WERI-Rb-1 (cell line): Measurements from ENCODE around the gene MRPL9.

Source experiments
- DNase-seq: peaks from one replicate; pipeline ENCODE4 v3.0.0-alpha.2; 2020
- H3K27ac ChIP-seq: fragments of 250-450 bp; sonication (Bioruptor Pico); 2 replicates; pipeline ENCODE4 v1.5.1; 2020; ENCODE audit warnings: mild to moderate bottlenecking, moderate library complexity
- H3K27me3 ChIP-seq: fragments of 250-450 bp; sonication (Bioruptor Pico); 2 replicates; pipeline ENCODE4 v1.5.1; 2021; ENCODE audit warnings: mild to moderate bottlenecking, low read depth, moderate library complexity; ENCODE audit not compliant: insufficient read depth, severe bottlenecking
- H3K36me3 ChIP-seq: fragments of 250-450 bp; sonication (Bioruptor Pico); 2 replicates; pipeline ENCODE4 v1.5.1; 2020; ENCODE audit warnings: mild to moderate bottlenecking, moderate library complexity
- H3K4me3 ChIP-seq: 2 replicates; pipeline ENCODE4 v1.5.1; 2011; ENCODE audit warnings: low read depth, mild to moderate bottlenecking, control low read depth, low read length
- H3K9me3 ChIP-seq: fragments of 250-450 bp; sonication (Bioruptor Pico); 2 replicates; pipeline ENCODE4 v1.5.1; 2021; ENCODE audit warnings: mild to moderate bottlenecking, moderate library complexity; ENCODE audit not compliant: severe bottlenecking
- TF ChIP-seq, protein P1 (sequence below): IDR thresholded peaks from 2 replicates; pipeline ENCODE4 v1.5.1; 2011; ENCODE audit warnings: low read depth, mild to moderate bottlenecking, control low read depth, inconsistent platforms, low read length

The MRPL9 gene

DNA sequence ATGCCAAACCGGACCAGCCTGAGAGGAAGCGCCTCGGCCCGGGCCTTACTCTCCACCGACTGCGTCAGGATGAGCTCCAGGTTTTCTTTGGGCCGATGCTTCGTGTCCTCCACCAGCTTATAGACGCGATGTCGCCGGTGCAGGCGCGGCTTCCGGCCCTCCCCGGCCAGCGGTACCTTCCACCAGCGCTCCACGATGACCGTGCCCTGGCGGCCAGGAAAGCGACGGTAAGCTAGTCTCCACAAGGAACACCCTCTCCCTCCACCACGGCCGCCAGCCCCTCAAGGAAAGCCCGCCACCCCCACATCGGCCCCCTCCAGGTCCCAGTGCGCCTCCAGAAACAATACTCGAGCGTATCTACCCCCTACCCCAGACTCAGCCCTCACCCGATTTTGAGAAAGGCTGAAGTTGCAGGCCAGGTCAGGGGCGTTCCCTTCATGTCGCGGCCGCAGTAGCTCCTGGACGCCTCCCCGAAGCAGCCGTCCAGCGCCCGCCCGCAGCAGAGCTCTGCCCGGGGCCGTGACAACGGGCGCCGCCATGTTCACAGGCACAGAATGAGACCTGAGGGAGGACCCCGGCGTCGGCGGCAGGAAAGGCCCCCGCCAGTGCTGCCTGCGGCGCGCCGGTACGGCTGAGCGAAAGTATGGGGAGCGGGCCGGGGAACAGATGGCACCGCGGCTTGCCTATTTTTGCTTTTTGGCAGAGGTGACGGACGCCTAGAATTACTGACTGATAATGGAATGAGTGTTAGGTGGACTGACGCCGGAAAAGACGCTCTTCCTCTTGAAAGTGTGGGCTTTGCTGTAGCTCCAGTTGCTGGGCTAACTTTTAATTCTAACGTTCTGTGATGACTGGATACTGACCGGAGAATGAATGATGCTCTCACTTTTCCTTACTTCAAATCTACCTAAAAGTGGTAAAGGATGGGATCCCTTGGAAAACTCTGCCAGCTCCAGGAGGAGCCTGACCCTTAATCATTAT lies at the start of gene MRPL9:
Gene MRPL9, minus strand, starts transcription at position 556 of the 981 bp plus-strand sequence. Its CDS starts 17 bp downstream, at position 539.
- no peaks in the 10 kb centered on the region for H3K27me3 ChIP-seq
- H3K27ac ChIP-seq, result peak within 1 kb of the TSS; percentile 78
- peak; percentile 98 for DNase-seq
- TF ChIP-seq, protein P1, sequence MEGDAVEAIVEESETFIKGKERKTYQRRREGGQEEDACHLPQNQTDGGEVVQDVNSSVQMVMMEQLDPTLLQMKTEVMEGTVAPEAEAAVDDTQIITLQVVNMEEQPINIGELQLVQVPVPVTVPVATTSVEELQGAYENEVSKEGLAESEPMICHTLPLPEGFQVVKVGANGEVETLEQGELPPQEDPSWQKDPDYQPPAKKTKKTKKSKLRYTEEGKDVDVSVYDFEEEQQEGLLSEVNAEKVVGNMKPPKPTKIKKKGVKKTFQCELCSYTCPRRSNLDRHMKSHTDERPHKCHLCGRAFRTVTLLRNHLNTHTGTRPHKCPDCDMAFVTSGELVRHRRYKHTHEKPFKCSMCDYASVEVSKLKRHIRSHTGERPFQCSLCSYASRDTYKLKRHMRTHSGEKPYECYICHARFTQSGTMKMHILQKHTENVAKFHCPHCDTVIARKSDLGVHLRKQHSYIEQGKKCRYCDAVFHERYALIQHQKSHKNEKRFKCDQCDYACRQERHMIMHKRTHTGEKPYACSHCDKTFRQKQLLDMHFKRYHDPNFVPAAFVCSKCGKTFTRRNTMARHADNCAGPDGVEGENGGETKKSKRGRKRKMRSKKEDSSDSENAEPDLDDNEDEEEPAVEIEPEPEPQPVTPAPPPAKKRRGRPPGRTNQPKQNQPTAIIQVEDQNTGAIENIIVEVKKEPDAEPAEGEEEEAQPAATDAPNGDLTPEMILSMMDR, result no peak
- peak within 1 kb of the TSS; percentile 73 for H3K4me3 ChIP-seq
- peaks cover 40% of the 10 kb centered on the region for H3K36me3 ChIP-seq
- no peaks in the 10 kb centered on the region for H3K9me3 ChIP-seq

- no peak for DNase-seq
- H3K4me3 ChIP-seq, result no peak overlapping the region
- no peaks in the 10 kb centered on the region for H3K36me3 ChIP-seq
- peaks cover 4% of the 10 kb centered on the region for H3K9me3 ChIP-seq
- H3K27me3 ChIP-seq, result no peaks in the 10 kb centered on the region
- no peak overlapping the region for H3K27ac ChIP-seq
- TF ChIP-seq, protein P1, result no peak
Measured at GRCh38 chr1:151811181-151811580, 47.9 kb upstream of the MRPL9 start.

DNA sequence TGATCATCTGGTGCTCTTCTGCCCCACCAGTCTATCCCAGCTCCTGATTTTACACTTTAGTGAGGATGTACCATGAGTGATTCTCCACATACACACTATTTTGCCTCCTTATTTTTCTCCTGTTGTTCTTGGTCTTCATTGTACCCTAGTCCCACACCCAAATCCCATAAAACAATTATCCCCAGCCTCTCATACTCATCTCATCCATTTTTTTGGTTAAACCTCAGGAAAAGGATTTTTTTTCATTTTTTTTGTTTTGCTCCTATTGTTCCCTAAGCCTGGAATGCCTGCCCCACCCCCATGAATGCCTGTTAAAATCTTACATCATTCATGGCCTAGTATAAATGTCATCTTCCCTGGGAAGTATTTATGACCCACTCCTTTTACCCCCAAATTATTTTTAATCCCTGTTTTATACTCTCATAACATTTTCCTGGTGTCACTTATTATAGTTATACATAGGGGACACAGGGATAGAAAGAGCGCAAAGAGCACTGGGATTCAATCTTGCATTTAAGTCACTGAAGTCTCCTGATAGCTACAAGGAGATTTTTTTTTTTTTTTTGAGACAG lies 46.8 kb upstream of the MRPL9 start:
- H3K27me3 ChIP-seq, result no peaks in the 10 kb centered on the region
- peaks cover 4% of the 10 kb centered on the region for H3K9me3 ChIP-seq
- no peak for DNase-seq
- TF ChIP-seq, protein P1, result no peak
- no peak overlapping the region for H3K4me3 ChIP-seq
- no peaks in the 10 kb centered on the region for H3K36me3 ChIP-seq
- no peak overlapping the region for H3K27ac ChIP-seq

DNA sequence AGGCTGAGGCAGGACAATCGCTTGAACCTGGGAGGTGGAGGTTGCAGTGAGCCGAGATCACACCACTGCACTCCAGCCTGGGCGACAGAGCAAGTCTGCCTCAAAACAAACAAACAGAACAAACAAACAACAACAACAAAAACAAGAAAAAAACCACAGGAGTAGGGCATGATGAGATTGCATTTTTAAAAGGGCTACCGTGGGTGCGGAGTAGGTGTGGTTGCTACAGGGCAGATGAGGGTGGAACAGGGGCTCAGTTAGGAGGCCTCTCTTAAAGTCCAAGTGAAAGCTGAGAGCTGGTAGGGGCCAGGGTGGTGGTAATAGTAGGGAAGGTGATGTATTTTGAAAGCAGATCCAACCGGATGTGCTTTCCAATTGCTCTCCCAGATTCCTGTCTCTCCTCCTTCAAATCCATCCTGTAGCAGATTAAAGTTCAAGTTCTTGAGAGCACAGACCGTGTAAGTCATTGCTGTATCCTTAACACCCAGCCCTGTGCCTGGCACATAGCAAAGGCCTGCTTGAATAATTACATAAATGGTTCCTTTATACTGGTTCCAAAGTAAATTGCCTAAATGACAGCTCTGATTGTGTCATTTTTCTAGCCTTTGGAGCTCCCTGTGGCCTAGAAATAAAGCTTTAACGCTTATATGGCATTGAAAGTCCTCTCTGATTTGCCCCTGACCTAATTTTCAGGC lies 46.1 kb upstream of the MRPL9 start:
- H3K27me3 ChIP-seq, result no peaks in the 10 kb centered on the region
- H3K4me3 ChIP-seq, result no peak overlapping the region
- no peaks in the 10 kb centered on the region for H3K36me3 ChIP-seq
- H3K9me3 ChIP-seq, result peaks cover 4% of the 10 kb centered on the region
- TF ChIP-seq, protein P1, result no peak
- H3K27ac ChIP-seq, result peak overlapping the region; percentile 6; the same call in 1 of the 2 replicates
- DNase-seq, result peak; percentile 10

GRCh38 chr1:151807766-151808165 lies 44.5 kb upstream of the MRPL9 start:
- Histone ChIP-seq H3K27me3 (no peaks in the 10 kb centered on the region), H3K36me3 (no peaks in the 10 kb centered on the region), H3K27ac (peak overlapping the region; percentile 2; the same call in 1 of the 2 replicates), H3K9me3 (peaks cover 4% of the 10 kb centered on the region), H3K4me3 (no peak overlapping the region)
- TF ChIP-seq, protein P1, result no peak
- DNase-seq, result no peak
